Hematopoietic multipotent progenitor cell treated with erythropoietin and hydrocortisone succinate and interleukin-3 and kit ligand, for 4 days (in vitro differentiated cells): Measurements from ENCODE around the gene MMP26.
"Not testable (repeated sequence)": the region's sequence is repeated elsewhere in the genome, so short reads cannot be mapped to it uniquely, and the experiment has no call there.

Experiments
- DNase-seq: peaks from one replicate; pipeline ENCODE4 v3.0.0-alpha.2; 2015

Gene MMP26

DNA sequence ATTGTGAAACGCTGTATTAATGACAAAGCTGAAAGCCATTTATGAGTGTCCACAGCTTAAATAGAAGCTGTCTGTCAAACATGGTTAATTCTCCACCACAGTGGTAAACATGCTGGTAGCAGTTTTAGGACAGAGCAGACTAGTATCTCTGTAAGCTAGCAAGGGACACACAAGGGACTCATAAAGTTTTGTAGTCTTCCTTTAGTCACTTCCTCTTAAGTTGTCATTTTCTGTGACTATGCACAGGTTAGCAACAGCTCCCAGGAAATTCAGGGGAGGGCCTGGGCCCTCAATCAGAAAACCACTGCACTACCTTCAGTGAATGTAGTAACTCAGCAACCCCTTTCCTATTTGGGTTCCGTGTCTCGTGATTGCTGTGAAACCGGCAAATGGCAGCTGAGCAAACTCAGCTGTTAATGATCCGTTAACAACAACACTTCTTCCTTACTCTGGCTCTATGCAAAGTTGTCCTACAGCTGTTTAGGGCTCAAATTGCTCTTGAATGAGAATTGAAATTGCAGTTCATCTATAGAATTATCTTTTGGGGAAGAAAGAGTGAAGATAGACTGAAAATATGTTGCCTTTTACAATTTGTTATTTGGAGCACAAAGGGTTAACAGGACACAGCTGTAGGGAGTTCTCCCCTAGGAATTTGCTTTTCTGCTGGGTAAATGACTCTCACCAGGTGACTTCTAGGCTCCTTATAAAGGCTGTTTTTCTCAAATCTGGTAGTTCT is at the start of gene MMP26:
Gene MMP26 (plus strand): TSS at position 731 of the 736 bp plus-strand sequence.
- no peak for DNase-seq

DNA sequence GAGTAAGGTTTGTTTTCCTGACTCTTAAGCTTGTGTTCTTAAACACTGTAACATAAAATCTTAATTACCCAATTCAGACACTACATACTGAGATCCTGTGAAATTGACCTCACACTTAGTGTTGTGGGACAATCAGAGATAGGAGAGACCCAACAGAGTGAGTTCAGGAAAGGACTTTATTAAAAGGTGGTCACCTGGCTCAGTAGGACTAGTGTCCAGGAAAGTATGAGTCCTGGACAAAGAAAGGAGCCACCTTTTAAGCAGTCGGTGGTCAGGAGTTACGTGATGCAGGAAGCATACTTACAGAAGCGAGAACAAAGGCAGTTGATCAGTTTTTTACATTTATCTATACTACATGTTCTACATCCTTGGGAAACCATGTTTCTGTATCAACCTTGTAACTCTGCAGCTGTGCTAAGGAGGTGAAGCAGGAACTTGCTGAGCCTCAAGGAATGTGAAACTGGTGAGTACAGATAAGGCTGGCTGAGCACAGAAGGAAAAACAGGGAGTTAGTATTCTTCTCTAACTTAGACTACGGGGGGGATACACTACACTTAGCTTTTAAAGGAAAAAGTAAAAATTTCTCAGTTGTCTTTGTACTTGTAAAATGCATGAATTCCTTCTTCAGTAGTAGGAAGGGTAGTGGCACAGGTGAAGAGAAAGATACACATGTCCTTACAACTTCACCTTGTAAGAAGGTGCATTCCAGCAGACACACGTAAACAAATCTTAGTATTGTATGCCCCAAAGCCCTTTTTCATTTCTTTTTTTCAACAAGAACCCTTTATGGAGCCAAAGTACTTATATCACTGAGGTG is 45.7 kb upstream of the MMP26 start:
- DNase-seq = peak; percentile 74

DNA sequence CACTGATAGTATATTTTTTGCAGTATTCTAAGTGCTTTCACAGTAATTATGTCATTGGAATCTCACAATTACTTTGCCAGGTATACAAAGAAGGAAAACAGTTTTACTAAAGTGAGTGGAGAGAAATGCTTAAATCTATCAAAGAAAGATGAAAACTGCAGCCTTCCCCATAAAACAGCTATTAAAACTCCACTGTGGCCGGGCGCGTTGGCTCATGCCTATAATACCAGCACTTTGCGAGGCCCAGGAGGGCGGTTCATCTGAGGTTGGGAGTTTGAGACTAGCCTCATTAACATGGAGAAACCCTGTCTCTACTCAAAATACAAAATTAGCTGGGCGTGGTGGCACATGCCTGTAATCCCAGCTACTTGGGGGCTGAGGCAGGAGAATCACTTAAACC is 41.7 kb upstream of the MMP26 start:
- no peak for DNase-seq

DNA sequence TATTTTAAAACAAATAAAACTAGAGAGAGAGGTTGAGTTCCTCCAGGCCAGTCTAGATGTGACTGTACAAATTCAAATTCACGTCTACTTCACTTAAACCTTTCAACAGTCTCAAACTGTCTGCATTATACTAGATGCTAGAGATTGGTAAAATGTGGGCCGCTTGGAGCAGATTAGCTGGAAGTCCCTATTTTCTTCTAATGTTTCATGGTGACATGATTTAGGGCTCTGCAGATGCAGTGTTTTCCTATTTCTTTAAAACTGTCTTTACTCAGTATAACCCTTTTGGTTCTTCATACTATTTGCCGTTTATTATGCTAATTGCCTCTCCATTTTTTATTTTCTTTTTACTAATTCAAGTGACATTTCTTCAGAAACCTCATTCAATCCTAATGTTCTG is 40.4 kb upstream of the MMP26 start:
- no peak for DNase-seq

DNA sequence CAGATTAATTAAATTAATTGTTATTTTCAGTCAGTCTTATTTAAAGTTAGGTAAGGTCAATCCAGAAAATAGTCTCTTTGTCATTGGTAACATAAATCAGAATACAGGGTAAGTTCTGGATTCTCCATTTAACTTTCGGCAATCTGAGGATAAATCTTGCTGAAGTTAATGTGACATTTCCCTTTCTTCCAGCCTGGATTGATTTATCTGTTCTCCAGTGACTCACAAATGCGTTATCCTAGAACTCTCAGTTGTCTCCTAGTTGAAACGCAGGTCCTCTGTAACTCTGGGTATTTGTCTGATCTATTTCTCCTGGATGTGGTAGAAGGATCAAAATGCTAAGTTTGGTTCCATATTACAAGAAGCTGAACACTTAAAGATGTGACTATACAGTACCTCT is 39.8 kb upstream of the MMP26 start:
- no peak for DNase-seq

DNA sequence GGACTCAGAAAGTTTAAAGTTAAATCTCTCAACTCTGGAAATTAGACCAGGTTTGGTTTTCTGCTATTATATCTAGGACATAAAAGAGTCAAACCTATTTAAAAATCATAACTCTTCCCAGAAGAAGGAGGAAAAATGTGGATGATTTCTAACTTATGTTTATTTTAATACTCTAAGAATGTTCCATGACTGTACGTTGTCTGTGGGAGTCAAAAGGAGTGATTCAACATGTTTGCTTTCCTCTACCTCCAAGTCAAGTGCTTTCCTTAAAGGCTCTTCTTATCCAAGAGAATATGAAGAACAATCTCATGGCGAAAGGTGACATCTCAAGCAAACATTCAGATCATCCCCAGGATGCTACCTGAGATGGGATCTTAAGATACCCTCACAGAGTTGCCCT is 39.2 kb upstream of the MMP26 start:
- no peak for DNase-seq

DNA sequence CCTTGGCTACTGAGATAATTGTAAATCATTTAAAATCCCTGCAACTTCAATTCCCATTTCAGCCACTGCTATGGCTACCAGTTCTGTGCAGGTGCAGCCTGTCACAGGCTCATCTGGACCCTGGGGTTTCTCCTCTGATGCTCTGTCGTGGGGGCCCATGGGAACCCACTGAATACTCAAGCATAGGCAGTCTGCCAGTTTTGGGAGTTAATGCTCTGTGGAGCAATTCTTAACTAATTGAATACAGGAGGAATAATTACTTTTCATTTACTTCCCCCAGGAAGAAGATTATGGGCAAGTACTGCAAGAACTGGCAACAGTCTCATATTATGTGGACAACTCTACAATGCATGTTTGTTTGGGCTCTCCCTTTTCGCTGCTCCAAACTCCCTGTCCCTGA is 32.8 kb upstream of the MMP26 start:
- no peak for DNase-seq

DNA sequence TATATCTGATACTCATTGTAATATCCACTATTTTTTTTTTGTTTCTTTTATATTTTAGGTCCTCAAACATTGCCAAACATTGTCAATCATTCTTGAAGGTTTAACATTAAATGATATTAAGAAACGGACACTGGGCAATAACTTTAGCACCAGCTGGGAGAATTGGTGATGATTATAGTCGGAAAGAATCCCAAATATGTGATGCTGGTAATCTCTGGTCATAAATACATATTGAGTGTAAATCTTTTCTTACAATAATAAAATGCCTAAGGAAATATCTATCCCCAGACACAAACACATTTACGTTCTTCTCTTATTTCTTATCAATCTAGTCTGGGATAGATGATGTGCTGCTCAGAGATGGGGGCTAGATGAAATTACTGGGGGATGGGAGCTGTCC is 32.1 kb upstream of the MMP26 start:
- no peak for DNase-seq

DNA sequence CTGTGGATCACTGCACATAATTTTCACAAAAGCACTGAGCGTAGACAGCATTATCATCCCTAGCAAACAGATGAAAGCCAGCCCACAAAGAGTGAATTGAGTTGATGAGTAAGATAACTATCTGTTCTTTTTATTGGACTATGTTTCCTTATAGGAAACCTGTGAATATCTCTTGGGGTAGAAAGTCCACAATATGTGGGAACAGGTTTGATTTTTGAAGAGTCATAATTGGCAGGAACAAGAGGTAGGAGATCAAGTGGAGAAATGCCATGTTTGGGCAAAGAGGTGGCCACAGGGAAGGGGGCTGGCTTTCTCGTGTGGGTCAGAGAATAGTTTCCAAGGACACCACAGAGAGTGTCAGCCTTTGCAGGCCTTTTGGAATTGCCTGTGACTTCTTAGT is 30.8 kb upstream of the MMP26 start:
- no peak for DNase-seq

DNA sequence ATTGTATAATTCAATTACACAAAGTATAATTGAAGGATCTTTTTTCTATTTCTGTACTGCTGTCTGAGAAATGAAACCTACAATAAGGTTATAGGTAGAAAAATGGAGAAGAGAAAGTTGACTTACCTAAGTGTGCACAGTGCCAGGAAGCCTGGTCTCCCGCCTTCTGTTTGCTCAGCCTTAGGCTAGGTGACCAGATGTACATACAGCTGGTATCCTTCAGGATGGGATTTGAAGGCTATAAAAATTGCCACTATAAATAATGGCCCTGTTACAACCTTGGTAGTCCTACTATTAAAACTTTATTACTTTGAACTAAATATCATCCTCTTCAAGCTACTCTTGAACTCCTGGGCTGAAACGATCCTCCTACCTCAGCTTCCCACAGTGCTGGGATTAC is 26.6 kb upstream of the MMP26 start:
- no peak for DNase-seq

DNA sequence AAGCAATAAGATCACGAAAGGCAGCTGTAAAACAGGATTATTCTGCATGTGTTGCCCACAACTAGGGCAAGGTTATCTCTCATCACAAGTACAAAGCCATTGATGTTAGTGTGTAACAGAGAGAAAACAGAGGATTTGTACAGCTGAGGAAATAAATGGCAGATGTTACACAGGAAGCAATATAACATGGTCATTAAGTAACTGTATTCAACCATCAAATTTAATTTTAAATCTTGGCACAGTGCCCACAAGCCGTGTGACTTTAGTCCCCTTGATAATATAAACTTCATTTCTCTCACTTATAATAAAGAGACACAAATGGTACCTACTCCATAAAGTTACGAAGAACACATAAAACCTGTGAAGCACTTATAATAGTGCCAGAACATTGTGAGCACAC is 24.2 kb upstream of the MMP26 start:
- no peak for DNase-seq

DNA sequence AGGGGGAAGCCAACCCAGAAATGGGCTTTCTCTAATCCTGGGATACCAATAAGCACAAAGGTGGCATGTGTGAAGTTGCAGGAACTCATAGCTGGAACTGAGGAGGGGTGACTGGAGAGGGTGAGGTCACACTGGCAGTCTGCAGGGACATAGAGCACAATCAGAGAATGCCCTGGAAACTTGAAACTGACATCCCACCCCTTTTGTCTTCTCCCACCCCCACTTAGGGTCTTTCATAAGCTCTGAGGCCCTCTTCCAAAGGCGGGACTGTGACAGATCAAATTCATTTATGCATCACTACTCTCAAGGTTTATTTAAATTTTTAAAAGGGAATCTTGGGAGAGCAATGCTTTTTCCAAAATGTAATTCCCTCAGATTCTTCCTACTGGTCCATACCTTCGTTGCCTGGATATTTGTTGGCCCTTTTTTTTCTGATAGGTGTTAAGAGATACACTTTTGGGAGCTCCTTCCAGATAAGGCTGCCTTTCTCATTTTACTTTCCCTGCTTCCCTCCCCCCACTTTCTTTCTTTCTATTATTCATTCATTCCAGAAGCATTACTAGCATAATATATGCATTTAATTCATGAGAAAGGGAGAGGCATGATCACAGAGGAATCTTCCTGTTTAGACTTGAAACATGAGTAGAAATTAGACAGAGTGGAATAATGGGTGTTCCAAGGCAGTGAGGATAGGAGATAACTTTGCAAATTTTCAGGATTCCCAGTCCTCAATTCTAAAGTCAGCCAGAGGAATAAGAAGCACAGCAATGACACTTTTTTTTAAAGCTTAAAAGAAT is 21.8 kb upstream of the MMP26 start:
- DNase-seq = no peak

DNA sequence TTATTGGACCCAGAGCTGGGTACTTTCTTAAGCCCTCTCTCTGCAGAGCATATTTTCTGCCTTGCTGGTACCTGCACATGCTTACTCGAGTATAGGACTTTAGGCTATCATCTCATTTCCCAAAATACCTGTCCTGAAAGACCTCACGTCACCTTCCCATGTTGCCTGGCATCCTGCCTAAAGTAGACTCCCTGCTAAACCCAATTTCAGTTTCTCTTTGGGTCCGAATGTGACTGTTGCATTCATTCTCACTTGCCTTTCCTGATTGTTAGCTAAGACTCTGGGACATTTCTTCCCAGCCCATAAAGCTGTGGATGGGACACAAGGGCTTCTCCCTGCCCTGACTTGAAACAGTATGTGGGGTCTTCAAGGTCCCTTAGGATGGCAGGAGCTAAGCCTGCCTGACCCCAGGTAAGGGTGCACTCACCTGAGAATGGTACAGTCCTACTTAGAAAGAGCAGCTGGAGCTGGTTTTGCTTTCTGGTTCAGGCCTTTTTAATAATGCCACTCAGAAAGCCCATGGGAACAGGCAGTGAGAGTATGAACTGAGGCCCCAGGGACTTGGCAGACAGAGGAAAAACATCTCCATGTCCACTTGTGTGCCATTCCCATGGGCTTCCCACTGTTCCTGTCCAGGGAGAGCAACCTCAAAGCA is 19.8 kb upstream of the MMP26 start:
- no peak for DNase-seq

DNA sequence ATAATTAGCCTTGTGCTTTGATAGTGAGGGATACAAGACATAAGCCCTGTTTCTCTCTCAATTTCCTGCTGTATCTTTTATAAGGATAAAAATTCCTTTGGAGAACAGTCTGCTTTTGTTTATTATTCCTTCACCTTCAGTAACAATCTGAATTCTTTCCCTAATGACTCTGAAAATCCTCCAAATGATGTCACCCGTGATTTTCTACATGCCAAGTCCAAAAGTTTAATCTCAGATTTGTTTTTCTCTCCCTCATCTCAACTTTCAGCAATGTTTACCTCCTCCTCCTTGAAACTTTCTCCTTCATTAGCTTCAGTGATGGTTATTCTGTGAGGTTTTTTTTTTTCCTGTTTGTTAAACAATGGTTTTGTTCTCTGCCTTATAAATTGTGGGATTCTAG is 9.1 kb upstream of the MMP26 start:
- DNase-seq = no peak

DNA sequence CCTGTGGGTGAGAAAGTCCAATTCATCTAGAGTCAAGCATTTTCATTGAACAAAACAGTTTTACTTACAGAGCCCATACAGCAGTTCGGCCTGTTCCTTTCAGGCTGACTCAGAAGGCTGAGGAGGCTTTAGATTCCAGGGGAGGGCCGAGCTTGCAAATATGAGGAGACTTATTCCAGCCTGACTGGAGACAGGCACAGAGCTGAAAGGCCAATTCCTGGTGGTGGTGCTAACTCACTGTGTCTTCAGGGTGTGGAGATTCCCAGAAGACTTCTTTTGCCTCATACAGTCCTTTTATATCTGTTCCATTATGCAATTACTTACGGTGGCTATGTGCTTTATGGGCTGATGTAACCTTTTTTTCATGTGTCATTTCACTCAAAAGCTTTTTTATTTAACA is 7.0 kb upstream of the MMP26 start, which contains the start of gene OR51E2:
Gene OR51E2 (minus strand): TSS at position 269 of the 400 bp plus-strand sequence. CDS start 15,142 bp downstream, outside the sequence.
- no peak for DNase-seq

DNA sequence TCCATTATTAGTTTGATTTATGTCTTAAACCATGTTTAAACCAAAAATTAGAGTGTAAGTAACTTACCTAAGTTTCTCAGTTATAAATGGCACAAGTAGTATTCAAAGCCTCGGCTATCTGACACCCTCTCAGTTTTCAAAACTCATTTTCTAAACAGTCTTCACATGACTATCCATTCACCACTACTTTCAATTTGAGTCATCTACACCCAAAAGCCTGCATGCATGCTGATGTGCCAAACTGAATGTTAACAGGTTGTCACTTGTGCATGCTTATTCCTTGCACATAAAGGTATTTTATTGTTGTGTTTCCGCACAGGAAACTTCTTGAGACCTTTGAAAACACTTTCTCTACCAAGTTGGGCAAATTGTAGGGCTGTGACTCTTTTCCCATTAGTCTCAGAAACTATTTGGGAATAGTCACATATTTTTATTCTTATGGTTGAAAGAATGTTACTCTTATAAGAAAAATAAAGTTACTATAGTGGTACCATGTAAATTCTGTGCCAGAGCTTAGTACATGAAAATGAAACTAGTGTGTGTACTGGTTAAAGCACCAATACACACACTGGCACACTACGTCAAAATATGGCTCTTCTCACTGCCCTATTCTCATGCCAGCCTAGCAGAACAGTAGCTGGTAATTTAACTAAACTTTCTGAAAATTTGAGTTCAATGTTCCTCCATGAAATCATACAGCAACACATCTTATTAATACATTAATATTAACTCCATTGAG is 4.7 kb upstream of the MMP26 start:
- no peak for DNase-seq

DNA sequence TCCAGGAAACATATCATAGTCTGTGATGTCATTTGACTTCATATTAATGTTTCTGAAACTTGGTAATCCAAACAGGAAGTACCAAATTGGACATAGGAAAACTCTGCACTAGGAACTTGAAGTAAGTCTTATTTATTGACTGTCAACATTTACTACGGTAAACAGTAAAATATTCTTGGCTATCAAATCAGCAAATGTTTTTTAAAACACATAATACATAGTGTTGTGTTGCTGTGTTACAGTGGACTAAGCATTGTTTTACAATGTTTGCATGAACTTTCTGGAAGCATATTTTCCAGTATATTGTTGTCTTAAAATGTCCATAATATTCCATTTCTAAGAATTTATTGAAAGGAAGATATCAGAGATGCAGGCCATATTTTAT is 4.2 kb upstream of the MMP26 start:
- no peak for DNase-seq

DNA sequence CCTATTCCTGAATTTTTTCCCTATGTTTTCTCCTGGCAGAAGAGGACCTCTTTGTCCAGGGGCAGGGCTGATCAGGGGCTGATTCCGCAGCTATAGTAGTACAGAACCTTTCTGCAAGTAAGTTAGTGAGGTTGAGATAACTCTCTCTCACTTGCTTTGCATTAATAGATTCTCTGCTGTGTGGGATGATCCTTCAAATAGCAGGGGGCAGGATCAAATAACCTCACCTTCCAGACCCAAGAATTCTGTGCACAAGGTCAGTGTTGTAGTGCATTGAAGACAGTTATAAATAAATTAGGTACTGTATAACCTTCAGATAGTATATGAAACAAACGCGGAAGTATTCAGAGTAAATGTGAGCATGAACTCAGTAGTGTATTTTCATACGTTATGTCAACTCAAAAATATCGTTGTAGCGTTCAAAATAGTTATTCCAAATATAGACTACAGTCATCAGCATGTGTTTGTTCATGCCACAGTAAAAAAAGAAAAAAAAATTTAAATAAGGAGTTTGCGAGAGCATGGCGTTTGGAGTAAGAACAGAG is 278 bp downstream of the MMP26 start:
- no peak for DNase-seq

DNA sequence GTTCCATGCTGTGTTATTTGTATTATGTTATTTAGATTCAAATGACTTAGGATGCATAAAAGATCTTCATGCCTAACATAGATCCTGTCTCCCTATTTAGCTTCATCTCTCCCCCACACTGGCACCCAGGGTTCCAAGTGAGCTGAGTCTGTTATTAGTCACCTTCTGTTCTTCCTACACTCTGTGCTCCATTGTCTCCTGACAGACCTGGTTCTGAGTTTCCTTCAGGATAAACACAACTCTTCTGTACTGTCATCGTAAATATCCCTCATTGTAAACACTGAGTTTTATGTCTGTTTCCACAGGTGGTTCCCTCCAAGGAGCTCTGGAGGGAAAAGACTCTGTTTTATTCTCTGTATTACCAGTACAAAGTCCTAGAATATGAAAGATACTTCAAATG is 8.7 kb downstream of the MMP26 start:
- no peak for DNase-seq

DNA sequence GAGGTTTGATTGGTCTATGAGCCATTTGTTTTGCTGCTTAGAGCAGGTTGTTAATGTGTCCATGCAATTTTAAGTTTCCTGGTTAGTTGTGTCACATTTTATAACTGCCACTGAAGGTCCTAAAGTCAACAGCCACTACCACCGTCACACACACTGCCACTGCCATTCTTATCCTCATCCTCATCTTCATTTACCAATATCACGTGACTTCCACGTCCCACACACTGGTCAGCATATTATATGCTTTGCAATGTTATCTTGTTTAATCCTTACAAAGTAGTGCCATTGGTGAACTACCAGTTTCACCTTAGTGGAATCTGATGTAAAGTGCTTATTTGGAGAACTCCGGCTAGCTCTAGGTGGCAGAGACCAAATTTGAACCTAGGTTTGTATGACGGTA is 9.7 kb downstream of the MMP26 start:
- no peak for DNase-seq

DNA sequence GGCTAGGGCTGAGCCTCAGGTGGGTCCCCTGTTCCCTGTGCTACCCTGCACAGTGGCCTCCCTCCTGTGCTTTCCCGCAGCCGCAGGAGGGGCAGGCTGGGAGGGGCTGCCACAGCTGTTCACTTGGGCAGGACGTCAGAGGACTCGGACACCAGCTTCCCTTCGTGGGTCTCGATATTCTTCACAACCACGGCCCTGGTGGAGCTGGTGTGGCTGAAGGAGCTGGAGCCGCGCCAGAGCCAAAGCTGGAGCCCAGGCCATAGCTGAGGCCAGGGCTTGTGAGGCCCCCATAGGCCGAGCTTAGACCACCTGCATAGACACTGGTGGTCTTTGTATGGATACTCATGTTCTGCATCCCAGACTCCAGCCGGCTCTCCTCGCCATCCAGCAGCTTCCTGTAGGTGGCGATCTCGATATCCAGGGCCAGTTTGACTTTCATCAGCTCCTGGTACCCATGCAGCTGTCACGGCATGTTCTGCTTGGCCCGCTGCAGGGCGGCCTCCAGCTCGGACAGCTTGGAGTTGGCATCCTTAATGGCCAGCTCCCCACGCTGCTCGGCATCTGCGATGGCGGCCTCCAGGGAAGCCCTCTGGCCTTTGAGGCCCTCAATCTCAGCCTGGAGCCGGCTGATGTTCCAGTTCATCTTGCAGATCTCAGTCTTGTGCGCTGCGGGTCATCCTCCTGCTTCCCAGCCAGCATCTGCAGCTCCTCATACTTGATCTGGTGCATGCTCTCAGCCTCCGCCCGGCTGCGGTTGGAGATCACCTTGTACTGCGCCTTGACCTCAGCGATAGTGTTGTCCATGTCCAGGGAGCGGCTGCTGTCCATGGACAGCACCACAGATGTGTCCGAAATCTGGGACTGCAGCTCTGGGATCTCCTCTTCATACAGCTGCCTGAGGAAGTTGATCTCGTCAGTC is 18.3 kb downstream of the MMP26 start:
- not testable (repeated sequence) for DNase-seq
